GM19468 (cell line): ENCODE measurements around the gene BICDL1.
"Not testable (repeated sequence)": the region's sequence is repeated elsewhere in the genome, so short reads cannot be mapped to it uniquely, and the experiment has no call there.

Experiments
- ATAC-seq: cut with Tn5 transposase; IDR thresholded peaks from one replicate; pipeline ENCODE4 v1.9.1; 2021; ENCODE audit warnings: mild to moderate bottlenecking, moderate library complexity, moderate number of reproducible peaks; ENCODE audit not compliant: unreplicated experiment; ENCODE audit errors: extremely low read depth

Gene BICDL1

DNA sequence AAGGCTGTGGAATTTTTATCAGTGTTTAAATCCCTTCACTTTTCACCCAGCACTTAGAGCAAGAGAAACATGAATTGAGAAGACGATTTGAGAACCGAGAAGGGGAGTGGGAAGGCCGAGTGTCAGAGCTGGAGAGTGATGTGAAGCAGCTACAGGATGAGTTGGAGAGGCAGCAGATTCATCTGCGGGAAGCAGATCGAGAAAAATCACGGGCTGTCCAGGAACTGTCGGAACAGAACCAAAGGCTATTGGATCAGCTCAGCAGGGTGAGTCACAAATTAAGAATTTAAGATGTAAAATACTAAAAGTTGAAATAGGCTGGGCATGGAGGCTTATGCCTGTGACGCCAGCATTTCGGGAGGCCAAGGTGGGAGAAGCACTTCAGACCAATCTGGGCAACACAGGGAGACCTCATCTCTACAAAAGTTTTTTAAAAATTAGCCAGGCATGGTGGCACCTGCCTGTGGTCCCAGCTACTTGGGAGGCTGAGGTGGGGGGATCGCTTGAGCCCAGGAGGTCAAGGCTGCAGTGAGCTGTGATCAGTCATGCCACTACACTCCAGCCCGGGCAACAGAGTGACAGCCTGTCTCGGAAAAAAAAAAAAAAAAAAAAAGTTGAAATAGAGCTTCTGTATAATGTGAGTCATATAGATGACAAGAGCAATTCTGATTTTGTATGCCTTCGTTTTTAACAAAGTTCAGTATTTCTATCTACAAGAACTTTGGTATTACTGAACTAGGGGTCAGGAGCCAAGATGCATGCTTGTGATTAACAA is 9.6 kb downstream of the BICDL1 start:
- no peak for ATAC-seq

DNA sequence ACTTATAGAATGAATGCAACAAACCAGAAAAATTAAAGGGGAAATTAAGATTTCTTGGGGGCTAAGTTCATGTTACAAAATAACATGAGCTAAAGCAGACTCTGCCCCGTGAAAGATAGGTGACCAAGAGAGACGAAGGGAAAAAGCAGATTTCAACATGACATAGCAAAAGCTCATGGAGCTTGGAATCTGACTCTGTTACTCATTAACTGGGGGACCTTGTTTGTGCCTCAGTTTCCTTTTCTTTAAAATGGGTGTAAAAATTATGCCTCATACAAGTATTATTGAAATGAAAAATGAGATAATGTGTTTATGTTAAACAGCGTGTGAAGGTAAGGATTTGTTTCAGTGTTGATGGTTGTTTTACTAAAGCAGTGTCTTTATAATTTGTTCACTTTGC is 11.5 kb downstream of the BICDL1 start:
- ATAC-seq: no peak

DNA sequence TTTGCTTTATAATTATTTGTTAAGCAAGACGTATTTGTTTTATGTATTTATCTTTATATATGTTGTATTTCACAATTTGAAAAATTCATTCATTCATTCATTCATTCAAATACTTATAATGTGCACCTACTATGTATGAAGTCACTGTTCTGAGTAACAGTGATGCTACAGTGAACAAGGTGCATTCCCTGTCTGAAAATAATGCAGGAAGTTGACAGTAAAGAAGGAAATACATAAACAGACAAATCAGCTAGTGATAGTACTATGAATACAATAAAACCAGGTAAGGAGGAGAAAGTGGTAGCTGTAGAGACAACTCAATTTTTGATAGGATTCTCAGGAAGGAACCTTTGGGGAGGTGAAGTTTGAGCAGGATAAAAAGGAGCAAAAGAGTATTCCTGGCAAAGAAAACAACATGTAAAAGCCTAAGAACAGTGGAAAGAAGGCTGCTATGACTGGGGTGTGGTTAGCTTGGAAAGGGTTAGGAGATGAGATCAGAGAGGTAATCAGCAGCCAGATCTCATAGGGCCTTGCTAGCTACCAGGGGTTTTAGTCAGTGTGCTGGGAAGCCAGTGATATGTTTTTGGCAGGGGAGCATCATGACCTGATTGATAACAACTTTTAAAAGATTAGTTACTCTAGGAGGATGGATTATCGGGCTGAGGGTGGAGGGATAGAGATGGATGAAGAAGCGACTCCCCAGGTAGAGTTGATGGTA is 17.4 kb downstream of the BICDL1 start:
- no peak for ATAC-seq

DNA sequence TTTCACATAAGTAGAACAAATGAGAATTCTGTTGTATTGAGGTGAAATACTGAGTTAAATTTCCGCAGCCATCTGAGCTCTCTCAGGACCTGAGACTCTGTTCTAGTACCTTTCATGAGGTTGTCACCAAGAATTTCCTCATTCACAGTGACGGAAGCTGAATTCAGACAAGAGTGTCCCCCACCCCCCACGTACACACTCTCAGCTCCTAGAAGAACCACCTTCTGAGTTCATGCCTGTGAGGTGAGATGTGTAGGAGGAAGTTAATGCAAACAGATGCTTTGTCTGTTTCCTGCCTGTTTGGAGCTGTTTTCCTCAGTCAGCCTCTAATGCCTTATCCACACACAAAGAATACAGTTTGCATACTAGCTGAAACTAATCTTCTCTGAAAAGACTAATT is 18.2 kb downstream of the BICDL1 start:
- no peak for ATAC-seq

DNA sequence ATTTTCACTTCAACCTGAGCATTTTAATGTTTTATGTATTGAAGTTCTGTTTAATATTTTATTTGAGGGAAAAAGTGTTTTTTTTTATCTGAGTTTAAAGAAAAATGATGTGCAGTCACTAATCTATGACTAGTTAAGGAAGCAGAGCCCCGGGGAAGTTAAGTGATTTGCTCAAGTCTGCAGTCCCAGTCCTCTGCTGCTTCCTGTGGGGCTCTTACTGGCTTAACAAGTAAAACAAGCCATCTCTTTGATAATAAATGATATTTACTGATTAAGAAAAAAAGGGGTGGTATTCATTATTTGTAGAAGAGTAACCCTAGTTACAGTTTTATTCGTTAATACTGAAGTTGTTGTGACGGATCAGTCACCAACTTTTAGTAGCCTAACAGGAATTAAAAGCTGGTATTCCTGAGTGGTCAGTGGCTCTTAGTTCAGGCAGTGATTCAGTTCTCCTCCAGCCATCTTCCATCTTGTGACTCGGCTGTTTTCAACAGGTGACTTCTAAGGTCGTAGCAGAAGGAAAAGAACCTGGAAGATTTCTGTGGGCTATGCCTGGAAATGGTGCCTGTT is 21.7 kb downstream of the BICDL1 start:
- ATAC-seq: no peak

DNA sequence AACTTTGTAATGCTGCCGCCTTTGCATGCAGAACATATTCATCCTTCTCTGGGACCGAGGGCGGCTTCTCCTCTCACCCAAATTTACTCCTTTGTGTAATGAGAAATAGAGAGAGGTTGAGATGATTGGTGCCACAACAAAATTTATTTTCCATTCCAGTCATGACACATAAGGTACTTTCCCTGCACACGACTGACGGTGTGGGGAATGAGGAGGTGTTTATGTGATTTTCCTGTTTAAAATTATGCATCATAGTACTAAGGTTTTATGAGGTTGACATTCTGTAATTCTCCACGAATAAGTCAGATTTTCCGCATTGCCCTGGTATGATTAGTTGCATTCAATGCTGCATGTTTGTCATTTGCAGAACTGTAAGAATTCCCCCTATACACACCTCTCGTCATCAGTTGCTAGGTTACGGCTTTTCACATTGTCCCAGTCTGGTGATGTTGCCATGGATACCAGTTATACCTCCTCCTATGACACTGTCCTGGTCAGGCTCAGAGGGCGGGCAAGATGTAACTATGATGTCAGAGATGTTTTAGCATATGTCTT is 23.1 kb downstream of the BICDL1 start:
- ATAC-seq: no peak

DNA sequence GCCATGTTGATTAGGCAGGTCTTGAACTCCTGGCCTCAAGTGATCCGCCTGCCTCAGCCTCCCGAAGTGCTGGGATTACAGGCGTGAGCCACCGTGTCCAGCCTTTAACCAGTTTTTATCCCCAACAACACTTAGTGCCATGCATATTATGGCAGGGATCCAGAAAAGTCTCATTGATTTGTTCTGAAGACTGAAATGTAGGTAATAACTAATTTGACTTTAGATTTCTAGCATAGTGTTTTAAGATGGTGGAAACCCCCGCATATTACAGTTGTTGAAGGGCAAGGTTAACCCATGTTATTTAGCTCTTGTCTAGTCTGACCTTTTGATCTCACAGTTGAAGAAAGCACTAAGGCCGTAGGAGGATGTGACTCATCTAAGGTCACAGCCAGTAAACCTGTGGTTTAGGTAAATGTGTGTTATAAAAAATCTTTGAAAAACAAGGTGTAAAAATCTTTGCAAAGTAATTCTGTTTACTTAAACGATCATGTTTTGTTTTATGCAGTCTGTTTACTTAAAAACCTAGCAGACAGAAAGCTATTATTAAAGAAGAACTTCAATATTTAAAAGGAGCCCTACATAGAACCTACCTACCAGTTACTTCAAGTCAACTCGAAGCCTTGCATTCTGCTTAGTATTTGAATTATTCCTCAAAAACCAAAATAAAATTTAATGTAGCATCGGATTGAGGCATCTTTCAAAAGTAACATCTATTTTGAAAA is 24.8 kb downstream of the BICDL1 start:
- peak; percentile 49 for ATAC-seq

DNA sequence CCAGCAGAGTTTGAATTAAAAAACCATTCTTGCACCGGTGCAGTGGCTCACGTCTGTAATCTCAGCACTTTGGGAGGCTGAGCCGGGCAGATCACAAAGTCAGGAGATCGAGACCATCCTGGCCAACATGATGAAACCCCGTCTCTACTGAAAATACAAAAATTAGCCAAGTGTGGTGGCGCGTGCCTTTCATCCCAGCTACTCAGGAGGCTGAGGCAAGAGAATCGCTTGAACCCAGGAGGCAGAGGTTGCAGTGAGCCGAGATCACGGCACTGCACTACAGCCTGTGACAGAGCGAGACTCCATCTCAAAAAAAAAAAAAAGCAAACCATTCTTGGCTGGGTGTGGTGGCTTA is 25.3 kb downstream of the BICDL1 start:
- not testable (repeated sequence) for ATAC-seq

DNA sequence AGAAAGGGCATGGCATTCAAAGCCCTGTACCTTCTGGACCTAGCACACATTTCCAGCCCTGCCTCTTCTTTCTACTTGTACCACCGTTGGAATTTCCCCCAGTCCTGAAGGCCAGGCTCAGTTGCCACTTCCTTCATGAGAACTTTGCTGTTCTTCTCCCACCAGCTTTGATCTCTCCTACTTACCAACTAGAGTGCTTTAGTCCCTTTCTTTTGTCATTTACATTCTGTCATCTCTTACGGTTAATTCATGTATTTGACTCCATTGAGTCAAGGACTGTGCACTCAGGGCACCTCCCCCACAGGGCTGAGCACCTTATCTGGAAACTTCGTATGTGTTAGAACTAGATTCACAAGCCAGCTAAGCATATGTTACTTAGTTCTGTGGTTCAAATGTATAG is 26.3 kb downstream of the BICDL1 start:
- ATAC-seq: no peak

DNA sequence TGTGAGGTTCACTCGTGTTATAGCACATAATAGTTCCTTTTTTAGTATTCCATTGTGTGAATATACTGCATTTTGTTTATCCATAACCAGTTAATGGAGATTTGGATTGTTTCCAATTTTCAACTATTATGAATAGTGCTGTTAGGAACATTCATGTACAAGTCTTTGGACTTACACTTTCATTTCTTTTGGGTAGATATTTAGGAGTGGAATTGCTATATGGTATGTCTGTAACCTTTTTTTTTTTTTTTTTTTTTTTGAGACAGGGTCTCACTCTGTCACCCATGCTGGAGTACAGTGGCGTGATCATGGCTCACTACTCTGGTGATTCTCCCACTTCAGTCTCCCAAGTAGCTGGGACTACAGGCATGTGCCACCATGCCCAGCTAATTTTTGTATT is 27.2 kb downstream of the BICDL1 start:
- ATAC-seq: not testable (repeated sequence)

DNA sequence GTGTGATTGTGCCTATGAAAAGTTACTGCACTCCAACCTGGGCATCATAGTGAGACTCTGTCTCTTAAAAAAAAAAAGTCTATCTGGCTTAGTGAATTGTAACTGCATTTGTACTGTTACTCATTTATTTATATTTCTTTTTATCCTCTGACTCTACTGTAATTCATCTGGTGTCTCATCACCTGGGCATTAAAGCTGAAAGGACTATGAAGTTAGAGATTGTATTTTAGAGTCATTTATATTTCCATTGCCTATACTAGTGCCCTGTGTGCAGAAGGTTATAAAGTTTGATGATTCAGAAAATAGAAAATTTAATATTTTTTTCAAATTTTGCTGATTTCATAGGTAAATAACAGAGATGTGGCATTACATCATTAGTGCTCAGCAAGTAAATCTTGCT is 30.2 kb downstream of the BICDL1 start:
- ATAC-seq: no peak

DNA sequence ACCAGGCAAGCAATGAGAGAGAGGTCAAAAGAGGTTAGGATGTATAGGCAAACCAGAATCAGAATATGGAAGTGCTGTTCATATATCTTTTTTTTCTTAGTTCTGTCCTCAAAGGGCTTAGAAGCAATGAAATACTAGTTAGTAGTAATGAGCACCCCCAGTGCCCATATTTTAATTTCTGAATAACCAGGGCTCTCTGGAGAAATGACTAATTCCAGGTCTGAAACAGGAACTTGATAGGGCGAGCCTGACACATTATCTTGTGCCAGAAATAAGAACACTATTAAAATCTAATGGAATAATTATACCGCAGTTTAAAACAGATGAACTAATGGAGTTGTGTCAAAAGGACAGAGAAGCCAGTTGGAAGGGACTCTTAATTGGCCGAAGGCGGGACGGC is 30.9 kb downstream of the BICDL1 start:
- no peak for ATAC-seq

DNA sequence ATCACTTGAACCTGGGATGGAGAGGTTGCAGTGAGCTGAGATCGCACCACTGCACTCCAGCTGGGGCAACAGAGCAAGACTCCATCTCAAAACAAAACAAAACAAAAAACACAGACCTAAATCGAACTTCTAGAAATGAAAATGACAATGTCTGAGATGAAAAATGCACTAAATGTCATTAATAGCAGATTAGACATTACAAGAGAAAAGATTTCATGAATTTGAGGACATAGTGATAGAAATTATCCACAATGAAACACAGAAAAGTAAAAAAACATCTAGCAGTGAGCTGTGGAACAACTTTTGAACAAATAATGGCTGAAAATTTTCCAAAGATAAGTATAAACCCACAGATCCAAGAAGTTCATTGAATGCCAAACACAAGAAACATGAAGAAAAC is 35.2 kb downstream of the BICDL1 start:
- ATAC-seq: no peak

DNA sequence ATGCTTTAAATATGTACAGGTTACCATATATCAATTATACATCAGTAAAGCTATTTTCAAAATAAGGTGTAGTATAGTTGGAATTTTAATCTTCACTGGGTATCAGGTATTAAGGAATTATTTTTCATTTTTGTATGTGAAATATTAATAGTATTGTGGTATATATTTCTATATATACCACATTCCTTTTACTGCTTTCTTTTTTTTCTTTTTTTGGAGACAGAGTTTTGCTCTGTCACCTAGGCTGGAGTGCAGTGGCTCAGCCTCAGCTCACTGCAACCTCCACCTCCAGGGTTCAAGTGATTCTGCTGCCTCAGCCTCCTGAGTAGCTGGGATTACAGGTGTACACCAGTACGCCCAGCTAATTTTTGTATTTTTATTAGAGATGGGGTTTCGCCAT is 36.6 kb downstream of the BICDL1 start:
- ATAC-seq: no peak

DNA sequence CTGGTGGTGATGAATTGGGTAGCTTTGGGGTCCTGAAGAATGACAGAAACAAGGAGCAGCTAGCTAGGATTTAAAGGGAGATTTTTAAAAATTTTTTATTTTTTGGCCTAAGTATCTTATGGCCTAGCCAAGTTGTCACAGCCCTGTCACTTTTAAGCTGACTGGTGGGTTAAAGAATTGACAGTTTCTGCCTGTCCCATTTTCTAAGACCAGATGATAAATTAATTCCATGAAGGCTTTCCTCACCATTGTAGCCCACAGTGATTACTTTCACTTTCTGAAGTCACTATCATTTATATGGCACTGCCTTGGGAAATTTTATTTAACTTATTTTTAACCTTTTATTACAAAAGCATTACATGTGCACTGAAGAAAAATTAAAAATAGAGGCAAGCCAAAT is 43.2 kb downstream of the BICDL1 start:
- ATAC-seq: no peak

DNA sequence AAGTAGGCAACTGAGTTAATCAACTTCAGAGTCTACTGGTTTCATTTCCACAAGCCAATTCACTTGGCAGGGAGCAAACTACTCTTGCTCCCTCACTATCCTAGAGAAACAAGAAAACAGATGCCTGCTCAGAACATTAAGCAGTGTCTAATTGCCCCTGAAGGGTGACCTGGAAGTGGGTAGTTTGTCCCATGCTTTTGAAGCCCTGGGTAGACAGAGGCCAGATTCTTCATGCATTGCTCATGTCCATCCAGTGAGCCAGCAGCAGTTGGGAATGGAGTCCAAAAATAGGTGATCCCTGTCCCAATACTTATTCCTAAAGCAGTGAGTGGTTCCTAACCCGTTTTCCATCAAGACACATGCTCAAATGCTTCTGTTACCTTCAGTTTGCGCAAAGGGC is 48.8 kb downstream of the BICDL1 start:
- ATAC-seq: no peak

DNA sequence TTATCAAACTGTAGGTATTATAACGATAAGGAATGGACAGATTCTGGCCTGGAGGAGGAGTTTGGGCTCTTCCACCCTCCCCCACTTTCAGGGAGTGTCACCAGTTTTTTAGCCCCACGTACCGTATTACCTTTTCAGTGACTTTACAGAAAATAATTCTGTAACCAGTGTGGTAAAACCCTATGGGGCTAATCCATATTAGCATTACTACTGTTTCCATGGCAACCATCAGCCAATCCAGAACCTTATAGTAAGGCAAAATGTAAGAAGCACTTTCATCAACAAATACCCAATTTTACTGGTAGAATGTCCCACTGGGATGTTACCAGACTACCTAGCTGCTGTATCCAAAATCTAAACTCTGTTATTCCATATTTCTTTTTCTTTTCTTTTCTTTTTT is 50.7 kb downstream of the BICDL1 start:
- ATAC-seq: no peak

DNA sequence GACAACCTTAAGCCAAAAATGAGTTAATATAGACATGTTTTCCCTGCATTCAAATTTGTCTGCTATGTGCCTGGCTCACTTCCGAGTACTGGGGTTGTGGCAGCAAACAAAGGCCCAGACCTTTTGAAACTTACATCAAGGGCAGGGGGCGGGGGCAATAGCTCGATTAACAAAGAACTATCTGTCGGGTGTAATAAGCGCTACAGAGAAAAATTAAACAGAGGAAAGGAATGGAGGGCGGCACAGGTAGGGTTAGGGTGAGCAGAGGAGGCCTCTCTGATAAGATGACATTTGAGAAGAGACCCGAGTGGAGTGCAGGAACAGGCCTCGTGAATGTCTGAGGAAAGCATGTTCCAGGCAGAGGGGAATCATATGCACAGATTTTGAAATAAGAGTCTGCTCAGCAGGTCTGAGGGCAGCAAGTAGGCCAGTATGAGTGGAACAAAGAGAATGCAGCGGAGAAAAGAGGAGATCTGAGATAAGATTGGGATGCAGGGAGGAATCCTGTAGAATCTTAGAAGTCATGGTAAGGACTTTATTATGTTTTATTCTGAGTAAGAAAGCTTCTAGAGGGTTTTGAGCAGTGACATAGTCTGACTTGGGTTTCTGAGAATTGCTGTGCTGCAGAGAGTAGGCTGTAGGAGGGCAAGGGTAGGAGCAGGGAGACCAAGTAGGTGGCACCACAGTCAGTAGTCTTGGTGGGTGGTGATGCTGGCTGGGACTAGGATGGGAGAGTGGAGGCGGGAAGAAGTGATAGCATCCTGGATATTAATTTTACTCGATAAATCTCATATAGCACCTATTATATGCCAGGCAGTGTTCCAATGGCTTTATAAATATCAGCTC is 52.6 kb downstream of the BICDL1 start:
- no peak for ATAC-seq

DNA sequence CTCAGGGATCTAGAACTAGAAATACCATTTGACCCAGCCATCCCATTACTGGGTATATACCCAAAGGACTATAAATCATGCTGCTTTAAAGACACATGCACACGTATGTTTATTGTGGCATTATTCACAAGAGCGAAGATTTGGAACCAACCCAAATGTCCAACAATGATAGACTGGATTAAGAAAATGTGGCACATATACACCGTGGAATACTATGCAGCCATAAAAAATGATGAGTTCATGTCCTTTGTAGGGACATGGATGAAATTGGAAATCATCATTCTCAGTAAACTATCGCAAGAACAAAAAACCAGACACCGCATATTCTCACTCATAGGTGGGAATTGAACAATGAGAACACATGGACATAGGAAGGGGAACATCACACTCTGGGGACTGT is 56.3 kb downstream of the BICDL1 start:
- not testable (repeated sequence) for ATAC-seq

DNA sequence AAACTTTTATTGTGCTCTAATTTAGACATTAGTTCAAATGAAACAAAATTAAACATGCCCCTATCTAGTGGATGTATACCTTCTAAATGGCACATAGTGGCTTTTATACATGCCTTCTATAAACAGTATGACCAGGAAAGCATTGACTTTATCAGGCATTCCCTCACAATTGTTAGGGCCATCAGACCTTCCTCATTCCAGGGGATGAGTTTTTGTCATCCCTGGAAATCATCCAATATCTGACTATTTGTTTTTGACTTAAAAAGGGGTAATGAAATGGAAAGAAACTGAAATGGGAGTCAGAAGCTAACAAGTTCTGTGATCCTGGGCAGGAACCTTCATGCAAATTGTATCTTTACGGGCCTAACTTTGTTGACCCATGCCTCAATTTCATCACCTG is 58.0 kb downstream of the BICDL1 start:
- no peak for ATAC-seq
